Common myeloid progenitor, CD34-positive (primary cell): ENCODE measurements around the gene ARHGAP22.

Experiments
- CTCF ChIA-PET: fragments of 350-600 bp; sonication (Branson Sonifier 250); formaldehyde crosslinking; loops from one replicate; lab custom pipeline; 2021; ENCODE audit warnings: antibody characterized with exemption; lab: Charles Lee
- POLR2A ChIA-PET: fragments of 350-600 bp; sonication (Branson Sonifier 250); formaldehyde crosslinking; loops from one replicate; lab custom pipeline; 2021; ENCODE audit warnings: antibody characterized with exemption; lab: Charles Lee
- DNase-seq, 3 donors: peaks; one replicate each; pipeline versions ENCODE4 v3.0.0 to v3.0.0-alpha.2; 2013
- H3K27ac ChIP-seq, 2 experiments: 1 replicate in 1 of 2; 2 replicates in 1 of 2; pipeline ENCODE4 v1.7.0; 2013; ENCODE audit warnings: inconsistent platforms in 2 of 2, low read length in 2 of 2, mild to moderate bottlenecking in 2 of 2, low read depth in 1 of 2, moderate library complexity in 1 of 2; ENCODE audit not compliant: severe bottlenecking in 2 of 2, insufficient read depth in 1 of 2, poor library complexity in 1 of 2
- H3K27me3 ChIP-seq, 5 experiments: replicated peaks in 2 of 5; 1 replicate in 3 of 5; 2 replicates in 2 of 5; pipeline versions ENCODE4 v1.6.1 to v1.7.0; 2013; ENCODE audit warnings: low read length in 4 of 5, mild to moderate bottlenecking in 2 of 5, moderate library complexity in 2 of 5, inconsistent platforms in 1 of 5; ENCODE audit not compliant: insufficient read depth in 5 of 5, control insufficient read depth in 4 of 5
- H3K36me3 ChIP-seq, 4 experiments: 1 replicate in 2 of 4; 2 replicates in 2 of 4; pipeline versions ENCODE4 v1.6.1 to v1.7.0; 2013; ENCODE audit warnings: low read length in 3 of 4, control low read depth in 1 of 4, mild to moderate bottlenecking in 1 of 4; ENCODE audit not compliant: control insufficient read depth in 4 of 4, insufficient read depth in 4 of 4
- H3K4me1 ChIP-seq, 4 experiments: 1 replicate in 3 of 4; 2 replicates in 1 of 4; pipeline versions ENCODE4 v1.6.1 to v1.7.1; 2013; ENCODE audit warnings: low read length in 3 of 4, mild to moderate bottlenecking in 3 of 4, control low read depth in 1 of 4, inconsistent platforms in 1 of 4, moderate library complexity in 1 of 4; ENCODE audit not compliant: control insufficient read depth in 4 of 4, insufficient read depth in 4 of 4; ENCODE audit errors: control extremely low read depth in 1 of 4
- H3K4me3 ChIP-seq, 7 experiments: 1 replicate in 4 of 7; 2 replicates in 3 of 7; pipeline versions ENCODE4 v1.5.1 to v1.7.0; 2013; ENCODE audit warnings: mild to moderate bottlenecking in 7 of 7, low read length in 6 of 7, moderate library complexity in 6 of 7, inconsistent platforms in 2 of 7, low read depth in 2 of 7, control low read depth in 1 of 7; ENCODE audit not compliant: insufficient read depth in 4 of 7, control insufficient read depth in 1 of 7; ENCODE audit errors: extremely low read depth in 1 of 7
- H3K9me3 ChIP-seq, 5 experiments: 1 replicate in 4 of 5; 2 replicates in 1 of 5; pipeline versions ENCODE4 v1.6.1 to v1.7.1; 2013; ENCODE audit warnings: low read length in 4 of 5, mild to moderate bottlenecking in 2 of 5, inconsistent platforms in 1 of 5, low read depth in 1 of 5, moderate library complexity in 1 of 5; ENCODE audit not compliant: control insufficient read depth in 4 of 5, insufficient read depth in 2 of 5; ENCODE audit errors: control extremely low read depth in 1 of 5
- WGBS: methylation state at CpG from one replicate; pipeline ENCODE4 v1.1.5; 2013; ENCODE audit not compliant: insufficient coverage; 5-methylcytosine and 5-hydroxymethylcytosine counted together

The ARHGAP22 gene

GRCh38 chr10:48613016-48613415 lies 8.1 kb upstream of the ARHGAP22 start:
- Histone ChIP-seq H3K27ac (no peak overlapping the region), H3K27me3 (no peaks in the 10 kb centered on the region), H3K4me1 (no peaks in the 10 kb centered on the region), H3K9me3 (peaks cover 0 to 17% (median 2%) of the 10 kb centered on the region in 5 experiments), H3K36me3 (no peaks in the 10 kb centered on the region), H3K4me3 (no peak overlapping the region)
- no peak for DNase-seq
- ChIA-PET CTCF (interaction anchor here (8.6 to 8.7 kb wide), 2 partner anchors 12 to 41 kb away, joined by 79 to 173 read pairs; no protein-coding TSS in a partner anchor), POLR2A (no interaction called here)
- no CpG with 5 or more reads among the region's 2 CpGs for WGBS

- Histone ChIP-seq H3K36me3 (no peaks in the 10 kb centered on the region), H3K4me3 (no peak overlapping the region), H3K9me3 (peaks cover 0 to 17% (median 2%) of the 10 kb centered on the region in 5 experiments), H3K27me3 (no peaks in the 10 kb centered on the region), H3K4me1 (peaks cover 0 to 5% (median 4%) of the 10 kb centered on the region in 4 experiments), H3K27ac (no peak overlapping the region)
- 100% methylated on average over 2 of the region's 3 CpGs for WGBS
- POLR2A ChIA-PET = no interaction called here
- DNase-seq = no peak
- CTCF ChIA-PET = interaction anchor here (0.9 to 8.7 kb wide), 3 partner anchors 13 to 42 kb away, joined by 3 to 173 read pairs (median 79); no protein-coding TSS in a partner anchor
Measured at GRCh38 chr10:48612236-48612943, 7.5 kb upstream of the ARHGAP22 start.

GRCh38 chr10:48611133-48611532 lies 6.3 kb upstream of the ARHGAP22 start:
- H3K4me1 ChIP-seq = peaks cover 0 to 18% (median 14%) of the 10 kb centered on the region in 4 experiments
- WGBS = 88% methylated on average over 1 of the region's 4 CpGs
- DNase-seq = no peak
- H3K36me3 ChIP-seq = no peaks in the 10 kb centered on the region
- H3K27me3 ChIP-seq = no peaks in the 10 kb centered on the region
- ChIA-PET CTCF (interaction anchor here (0.7 to 8.7 kb wide), 10 partner anchors 9 to 248 kb away, joined by 3 to 173 read pairs (median 4); no protein-coding TSS in a partner anchor), POLR2A (no interaction called here)
- H3K4me3 ChIP-seq = no peak overlapping the region
- H3K9me3 ChIP-seq = peaks cover 0 to 14% (median 1%) of the 10 kb centered on the region in 5 experiments
- no peak overlapping the region for H3K27ac ChIP-seq

GRCh38 chr10:48610585-48611093 lies 5.8 kb upstream of the ARHGAP22 start:
- H3K27me3 ChIP-seq = peaks cover 0 to under 1% (median 0%) of the 10 kb centered on the region in 5 experiments

GRCh38 chr10:48609899-48610584 lies 5.2 kb upstream of the ARHGAP22 start:
- no peak for DNase-seq
- H3K9me3 ChIP-seq = peaks cover 0 to 8% (median 0%) of the 10 kb centered on the region in 5 experiments
- H3K27me3 ChIP-seq = peaks cover 0 to 5% (median 0%) of the 10 kb centered on the region in 5 experiments
- H3K27ac ChIP-seq = no peak overlapping the region
- CTCF ChIA-PET = interaction anchor here (1.0 to 8.7 kb wide), 8 partner anchors 15 to 176 kb away, joined by 3 to 173 read pairs (median 6); no protein-coding TSS in a partner anchor
- no peak overlapping the region for H3K4me3 ChIP-seq
- no peaks in the 10 kb centered on the region for H3K36me3 ChIP-seq
- H3K4me1 ChIP-seq = peaks cover 0 to 21% (median 16%) of the 10 kb centered on the region in 4 experiments
- POLR2A ChIA-PET = interaction anchor here (2.3 kb wide), 1 partner anchor 46 kb away, joined by 8 read pairs; no protein-coding TSS in a partner anchor
- 98% methylated on average over 4 of the region's 4 CpGs for WGBS

More at GRCh38 chr10:48610585-48611093, 5.8 kb upstream of the ARHGAP22 start:
- Histone ChIP-seq H3K27ac (no peak overlapping the region), H3K4me1 (peaks cover 0 to 18% (median 14%) of the 10 kb centered on the region in 4 experiments), H3K36me3 (no peaks in the 10 kb centered on the region), H3K9me3 (peaks cover 0 to 9% (median 1%) of the 10 kb centered on the region in 5 experiments), H3K4me3 (no peak overlapping the region)
- CTCF ChIA-PET = interaction anchor here (0.7 to 8.7 kb wide), 10 partner anchors 10 to 248 kb away, joined by 3 to 173 read pairs (median 4); no protein-coding TSS in a partner anchor
- POLR2A ChIA-PET = no interaction called here
- DNase-seq = no peak
- WGBS = 100% methylated on average over 2 of the region's 4 CpGs

- ChIA-PET POLR2A (interaction anchor here (2.3 kb wide), 1 partner anchor 47 kb away, joined by 8 read pairs; no protein-coding TSS in a partner anchor), CTCF (interaction anchor here (1.0 to 8.7 kb wide), 10 partner anchors 11 to 81 kb away, joined by 3 to 173 read pairs (median 18); no protein-coding TSS in a partner anchor)
- Histone ChIP-seq H3K36me3 (no peaks in the 10 kb centered on the region), H3K9me3 (peaks cover 0 to 4% (median 0%) of the 10 kb centered on the region in 5 experiments), H3K4me1 (peaks cover 0 to 26% (median 21%) of the 10 kb centered on the region in 4 experiments), H3K27ac (no peak overlapping the region), H3K27me3 (peaks cover 0 to 10% (median 2%) of the 10 kb centered on the region in 5 experiments), H3K4me3 (no peak overlapping the region)
- DNase-seq = no peak
- WGBS = 100% methylated on average over 1 of the region's 5 CpGs
Measured at GRCh38 chr10:48609441-48609840, 4.6 kb upstream of the ARHGAP22 start.
